GM18511 (cell line): ENCODE results near the gene PLCB4.

Experiments used
- ATAC-seq: cut with Tn5 transposase; IDR thresholded peaks from one replicate; pipeline ENCODE4 v1.9.1; 2021; ENCODE audit warnings: mild to moderate bottlenecking, moderate library complexity; ENCODE audit not compliant: unreplicated experiment

PLCB4 gene

DNA sequence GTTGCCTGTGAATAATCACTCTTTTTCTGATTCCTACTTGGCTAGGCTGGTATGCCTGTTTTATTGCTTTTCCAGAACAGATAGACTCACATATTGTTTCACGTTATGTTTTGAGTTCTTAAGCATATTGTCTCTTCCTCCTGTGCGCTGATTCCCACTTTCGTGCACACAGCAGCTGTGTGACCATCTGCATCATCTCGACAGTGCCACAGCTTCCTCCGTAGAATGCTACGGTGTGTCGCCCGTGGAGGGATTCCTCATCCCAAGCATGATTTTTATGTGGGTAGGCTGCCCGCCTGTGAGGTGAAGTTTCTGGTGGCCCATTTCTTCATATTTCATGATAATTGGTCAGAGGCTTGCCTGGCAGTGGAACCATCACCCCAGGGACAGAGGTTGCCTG lies 31.8 kb downstream of the PLCB4 start:
- ATAC-seq = no peak

DNA sequence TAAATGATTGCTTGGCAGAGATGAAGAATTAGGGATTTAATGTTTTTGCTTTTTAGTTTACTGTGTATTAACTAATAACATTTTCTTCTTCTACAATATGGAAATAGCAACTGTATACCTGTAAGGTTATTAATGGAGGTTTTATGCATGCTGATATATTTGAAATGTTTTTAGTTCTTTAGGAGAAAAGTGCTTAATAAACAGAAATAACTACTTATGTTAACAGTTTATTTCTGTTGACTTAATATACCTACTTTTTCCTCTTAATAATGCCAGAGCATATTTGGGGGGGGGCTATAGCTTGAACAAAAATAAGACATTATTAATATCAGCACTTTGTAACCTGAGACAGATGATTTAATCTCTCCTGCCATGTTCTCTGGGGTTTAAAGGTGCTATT lies 33.6 kb downstream of the PLCB4 start:
- ATAC-seq = no peak

DNA sequence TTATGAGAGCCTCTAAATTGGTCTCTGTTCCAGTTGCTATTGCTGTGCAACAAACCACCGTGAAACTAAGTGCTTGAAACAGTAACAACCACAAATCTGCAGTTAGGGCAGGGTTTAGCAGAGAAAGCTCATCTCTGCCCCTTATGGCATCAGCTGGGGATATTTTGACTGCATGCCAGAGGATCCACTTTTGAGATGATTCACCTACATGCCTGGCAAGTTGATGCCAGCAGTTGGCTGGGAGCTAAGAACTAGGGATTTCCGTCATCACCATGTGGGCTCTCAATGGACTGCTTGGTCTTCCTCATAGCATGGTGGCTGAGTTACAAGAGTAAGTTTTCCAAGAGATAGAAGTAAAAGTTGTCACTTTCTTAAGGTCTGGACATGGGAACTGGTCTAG lies 35.1 kb downstream of the PLCB4 start:
- no peak for ATAC-seq

DNA sequence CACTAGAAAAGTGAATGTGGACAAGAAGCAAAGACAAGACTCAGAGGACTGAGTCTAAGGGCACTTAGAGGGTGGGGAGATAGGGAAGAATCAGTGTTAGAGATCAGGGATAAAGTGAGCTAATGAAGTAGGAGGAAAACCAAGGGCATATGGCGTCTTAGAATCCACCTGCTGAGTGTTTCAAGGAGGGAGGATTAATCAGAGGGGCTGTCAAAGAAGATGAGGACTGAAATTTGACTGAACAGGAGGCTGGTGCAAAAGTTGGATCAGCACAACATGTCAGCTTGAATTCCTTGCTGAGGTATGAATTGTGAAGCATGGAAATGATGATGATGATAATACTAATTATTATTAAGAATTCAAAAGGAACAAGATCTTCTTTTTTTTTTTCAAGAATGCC lies 39.4 kb downstream of the PLCB4 start:
- ATAC-seq = no peak

DNA sequence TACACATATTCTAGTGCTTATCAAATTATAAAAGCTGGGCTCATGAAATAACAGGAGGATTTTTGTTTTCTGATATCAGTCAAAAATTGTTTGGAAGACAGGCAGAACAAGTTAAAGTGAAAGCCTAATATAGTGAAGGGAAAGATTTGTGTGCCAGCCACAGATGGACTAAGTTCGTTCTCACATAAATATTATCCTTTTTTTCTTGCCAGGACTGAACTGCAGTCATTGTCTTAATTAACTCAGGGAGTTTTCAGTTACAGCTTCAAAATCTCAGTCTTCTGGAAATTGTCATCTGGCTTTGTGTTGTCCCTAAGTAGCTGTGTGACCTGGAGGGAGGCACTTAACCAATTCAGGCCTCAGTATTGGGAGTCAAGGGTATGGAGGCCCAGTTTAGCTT lies 40.7 kb downstream of the PLCB4 start:
- ATAC-seq = no peak

DNA sequence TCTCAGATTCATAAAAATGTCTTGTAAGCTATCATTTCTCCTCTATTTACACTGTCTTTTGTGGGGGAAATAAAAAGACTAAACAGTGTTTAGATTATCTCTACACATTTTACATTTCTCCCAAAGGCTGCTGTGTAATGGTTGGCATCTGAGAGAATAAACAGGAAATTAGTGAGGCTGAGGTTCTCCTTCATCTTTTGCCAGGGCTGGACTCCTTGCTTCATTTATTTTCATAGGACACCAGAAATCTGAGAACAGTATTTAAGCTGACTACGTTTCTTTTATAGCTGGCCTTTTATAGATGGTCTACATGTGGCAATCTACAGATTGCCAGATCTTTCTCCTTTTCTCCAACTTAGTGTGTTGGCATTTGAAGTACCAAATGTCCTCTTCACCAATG lies 41.5 kb downstream of the PLCB4 start:
- no peak for ATAC-seq

DNA sequence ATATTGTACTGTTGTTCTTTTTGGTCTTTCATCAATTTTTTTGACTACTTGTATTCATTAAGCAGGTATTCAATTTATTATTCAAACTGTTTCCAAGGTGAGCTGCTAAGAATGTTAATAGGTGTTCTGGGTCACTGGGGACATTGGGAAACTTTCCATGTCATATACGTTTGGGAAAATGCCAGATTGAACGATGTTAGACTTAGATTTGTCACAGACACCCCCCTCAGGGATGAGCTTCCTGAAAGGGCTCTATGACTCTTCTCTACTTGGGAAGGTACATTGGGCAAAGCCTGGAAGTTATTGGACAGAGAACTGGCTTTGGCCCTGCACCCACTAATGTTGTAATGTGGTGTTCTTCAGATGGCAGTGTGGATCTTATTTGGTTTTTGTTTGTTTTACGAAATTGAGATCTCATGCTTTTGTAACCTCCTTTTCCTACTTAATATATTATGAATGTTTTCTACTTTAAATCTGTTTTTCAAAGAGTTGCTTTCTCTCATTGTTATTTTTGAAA lies 42.1 kb downstream of the PLCB4 start:
- no peak for ATAC-seq

DNA sequence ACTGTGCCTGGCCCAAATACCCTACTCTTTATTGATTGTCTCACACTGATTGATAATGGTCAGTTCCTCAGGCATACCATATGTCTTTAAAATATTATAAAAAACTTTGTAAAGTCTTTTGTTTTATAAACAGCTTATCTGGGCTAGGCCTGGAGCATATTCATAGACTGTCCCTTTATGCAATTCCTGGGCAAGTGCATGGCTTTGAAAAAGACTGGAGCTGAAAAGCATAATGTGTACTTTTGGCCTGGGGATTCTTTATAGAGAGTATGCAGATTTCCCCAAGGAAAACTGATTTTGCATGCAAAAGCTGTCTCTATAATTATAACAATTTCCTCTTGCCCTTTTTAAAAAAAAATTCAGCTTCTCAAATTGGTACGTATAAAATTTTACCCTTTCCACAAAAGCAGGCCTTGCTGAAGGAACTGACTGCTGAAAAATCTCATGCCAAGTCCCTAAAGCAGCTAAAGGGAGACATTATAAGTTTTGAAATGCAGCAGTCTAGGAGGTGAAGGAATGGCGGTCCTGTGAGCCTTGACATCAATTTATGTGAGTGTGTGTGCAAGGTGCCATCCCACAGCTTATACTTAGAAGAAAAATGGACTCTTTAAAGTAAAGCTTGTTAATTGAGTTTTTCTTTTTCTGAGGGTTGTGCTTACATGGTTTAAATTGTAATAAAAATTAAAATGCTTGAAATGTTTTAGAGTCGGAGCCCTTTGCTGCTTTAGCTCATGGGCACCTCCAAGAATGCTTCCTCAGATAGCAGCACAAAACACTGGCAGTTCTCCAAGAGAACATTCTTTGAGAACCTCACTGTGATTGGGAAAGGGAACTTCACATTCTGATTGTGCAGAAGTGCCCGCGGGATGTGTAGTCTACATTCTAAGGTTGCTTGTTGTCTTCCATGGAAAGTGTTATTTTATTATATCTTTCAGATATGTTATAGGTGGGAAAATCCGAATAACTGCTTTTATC lies 43.9 kb downstream of the PLCB4 start:
- ATAC-seq = no peak

DNA sequence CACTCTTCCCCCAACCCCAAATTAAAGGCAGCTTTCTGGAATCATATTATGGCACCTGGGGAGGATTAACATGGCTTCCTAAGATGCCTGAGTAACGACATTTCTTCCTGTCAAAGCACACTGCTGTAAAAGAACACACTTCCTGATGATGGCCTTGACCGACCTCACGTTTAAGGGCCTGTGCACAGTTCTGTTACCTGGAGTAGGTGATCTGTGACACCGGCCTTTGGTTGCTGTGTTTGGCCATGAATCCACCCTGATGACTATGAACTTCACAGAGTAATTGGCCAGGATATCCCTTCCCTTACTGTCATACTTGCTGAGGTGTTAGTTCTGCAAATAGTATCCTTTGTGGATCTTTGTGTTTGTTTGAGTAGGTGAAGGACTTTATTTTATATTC lies 45.8 kb downstream of the PLCB4 start:
- no peak for ATAC-seq

DNA sequence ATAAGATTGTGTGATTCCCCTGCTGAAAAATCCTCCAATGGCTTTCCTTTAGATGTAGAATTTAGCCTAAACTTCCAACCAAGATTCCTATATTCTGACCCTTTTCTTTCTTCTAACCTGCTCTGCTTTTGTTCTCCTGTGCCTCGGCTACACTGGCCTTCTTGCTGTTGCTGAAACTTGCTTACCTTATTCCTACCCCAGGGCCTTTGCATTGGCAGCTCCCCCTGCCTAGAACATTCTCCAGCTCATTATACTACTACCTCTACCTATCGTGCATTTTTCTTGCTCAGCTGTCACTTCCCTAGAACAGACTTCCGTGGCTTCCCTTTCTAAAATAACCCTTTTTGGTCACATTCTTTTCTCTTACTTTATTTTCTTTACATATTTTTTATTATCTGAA lies 48.7 kb downstream of the PLCB4 start:
- ATAC-seq = no peak

DNA sequence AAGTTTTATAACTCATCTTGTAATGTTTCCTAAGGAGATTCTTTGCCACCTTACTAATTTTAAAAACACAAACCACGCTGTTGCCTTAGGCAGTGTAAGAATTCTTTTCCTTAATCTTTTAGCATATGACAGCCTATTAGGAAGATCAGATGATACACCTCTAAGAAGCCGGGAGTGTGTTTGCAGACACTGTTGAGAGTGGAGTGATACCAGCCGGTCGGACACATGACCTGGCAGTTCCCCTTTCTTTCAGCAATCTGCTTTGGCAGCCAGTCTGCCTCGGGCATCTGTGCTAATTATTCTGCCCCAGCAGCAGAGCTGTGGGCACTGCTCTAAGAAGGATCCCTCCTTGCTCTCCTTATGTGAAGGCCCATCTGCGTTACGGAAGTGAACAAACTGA lies 50.9 kb downstream of the PLCB4 start:
- ATAC-seq = no peak

DNA sequence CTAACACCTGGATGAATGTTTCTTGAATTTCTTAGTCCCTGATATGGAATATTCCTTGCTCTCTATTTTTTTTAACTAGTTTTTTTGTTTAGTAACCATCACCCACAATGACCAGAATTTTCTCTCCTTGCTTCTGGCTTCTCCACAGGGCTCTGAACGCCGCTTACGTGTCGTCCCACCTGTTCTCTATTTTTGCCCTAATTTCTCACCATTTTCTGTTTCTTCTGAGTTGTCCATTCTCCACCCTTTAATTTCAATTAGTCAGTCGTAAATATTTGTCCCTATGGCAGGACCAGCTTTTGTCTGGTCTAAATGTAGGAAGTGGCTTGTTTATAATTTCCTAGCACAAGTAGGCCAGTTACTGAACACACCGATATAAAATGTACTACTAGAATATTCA lies 52.3 kb downstream of the PLCB4 start:
- no peak for ATAC-seq

DNA sequence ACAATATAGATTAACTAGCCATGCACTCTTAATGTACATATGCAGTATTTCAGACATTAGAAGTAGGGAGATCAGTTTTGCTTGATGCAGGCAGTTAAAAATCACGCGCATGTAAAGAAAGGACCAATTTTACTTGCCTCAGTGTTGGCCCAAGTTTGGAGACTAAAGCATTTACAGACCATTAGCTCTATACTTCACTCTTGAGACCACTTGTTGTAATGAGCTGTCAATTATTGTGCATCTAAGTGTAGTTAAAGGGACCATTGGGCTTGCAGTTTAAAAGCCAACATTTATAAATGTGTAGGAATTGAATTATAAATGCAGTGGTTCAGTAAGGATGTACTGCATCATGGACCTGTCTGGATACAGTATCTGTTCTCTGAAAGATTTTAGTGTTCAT lies 53.7 kb downstream of the PLCB4 start:
- no peak for ATAC-seq

DNA sequence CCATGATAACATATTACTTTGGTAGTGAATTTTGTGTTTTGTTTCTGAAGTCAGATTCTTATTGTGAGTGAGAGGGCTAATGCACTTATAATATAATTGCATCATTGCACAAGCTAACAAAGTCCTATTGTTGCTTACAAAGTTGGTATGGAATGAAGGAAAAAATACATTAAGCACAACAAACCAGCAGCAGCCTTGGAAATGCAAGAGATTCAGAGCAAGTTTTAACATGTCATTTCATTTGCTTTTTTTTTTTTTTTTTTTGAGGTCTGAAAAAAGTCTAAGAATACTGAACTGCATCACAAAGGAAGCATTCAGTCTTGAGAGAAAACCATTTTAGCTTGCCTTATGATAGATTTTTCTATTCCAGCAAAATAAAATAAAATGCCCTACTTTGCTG lies 57.6 kb downstream of the PLCB4 start:
- ATAC-seq = no peak

DNA sequence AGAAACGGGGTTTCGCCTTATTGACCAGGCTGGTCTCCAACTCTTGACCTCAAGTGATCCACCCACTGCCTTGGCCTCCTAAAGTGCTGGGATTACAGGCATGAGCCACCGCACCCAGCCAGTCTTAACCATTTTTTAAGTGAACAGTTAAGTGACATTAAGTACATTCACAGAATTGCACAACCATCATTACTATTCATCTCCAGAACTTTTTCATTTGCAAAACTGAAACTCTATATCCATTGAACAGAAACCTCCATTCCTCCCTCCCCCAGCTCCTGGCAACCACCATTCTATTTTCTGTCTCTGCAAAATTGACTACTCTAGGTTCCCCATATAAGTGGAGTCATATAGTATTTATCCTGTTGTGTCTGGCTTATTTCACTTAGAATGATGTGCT lies 59.7 kb downstream of the PLCB4 start:
- no peak for ATAC-seq

DNA sequence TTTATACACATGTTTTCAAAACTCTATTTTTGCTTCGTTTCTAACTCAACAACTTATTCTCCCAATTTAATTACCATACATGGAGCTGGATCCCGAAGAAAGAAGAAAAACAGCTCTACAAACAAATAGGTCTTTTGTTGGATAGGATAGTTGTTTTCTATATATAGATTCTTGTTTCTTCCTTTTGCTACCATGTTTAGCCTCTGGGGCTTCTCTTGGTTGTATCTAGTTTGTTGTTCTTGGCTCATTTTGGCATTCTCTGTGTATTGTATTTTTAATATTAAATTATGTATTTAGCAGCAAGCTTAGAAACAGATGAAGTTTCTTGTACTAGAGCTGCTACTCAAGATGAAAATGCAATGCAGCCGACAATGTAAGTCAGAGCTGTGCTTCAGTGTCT lies 60.9 kb downstream of the PLCB4 start:
- ATAC-seq = no peak

DNA sequence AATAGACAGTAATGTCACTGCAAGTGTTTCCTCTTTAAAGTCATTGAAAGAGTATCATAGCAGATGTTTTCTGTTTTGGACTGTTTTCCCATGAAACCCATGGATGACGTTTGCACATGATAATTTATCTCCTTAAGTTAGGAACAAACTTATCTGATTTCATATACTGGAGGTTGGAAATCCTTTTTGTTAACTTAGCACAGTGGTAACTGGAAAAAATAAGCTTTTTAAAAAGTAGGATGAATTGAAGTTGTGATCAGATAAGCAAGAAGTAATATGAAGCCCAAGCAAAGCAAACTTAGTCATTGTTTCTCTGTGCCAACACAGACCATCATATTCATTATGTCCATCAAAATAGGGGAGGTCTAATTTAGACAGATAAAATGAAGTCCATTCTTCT lies 61.6 kb downstream of the PLCB4 start:
- no peak for ATAC-seq

DNA sequence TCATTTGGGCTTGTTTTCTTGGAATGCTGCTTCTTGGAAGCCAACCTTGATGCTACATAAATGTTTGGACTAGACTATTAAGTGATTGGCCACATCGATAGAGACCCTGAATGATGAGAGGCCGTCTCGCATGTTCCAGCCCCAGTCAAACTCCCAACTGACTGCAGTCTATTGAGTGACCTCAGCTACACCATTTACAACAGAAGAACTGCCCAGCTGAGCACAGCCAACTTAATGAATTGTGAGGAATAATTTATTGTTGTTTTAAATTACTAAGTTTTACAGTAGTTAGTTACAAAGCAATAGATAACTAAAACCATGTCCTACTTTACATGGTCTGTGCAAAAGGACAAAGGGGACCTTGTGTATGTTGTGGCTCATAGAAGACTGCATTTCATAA lies 63.0 kb downstream of the PLCB4 start:
- ATAC-seq = no peak

DNA sequence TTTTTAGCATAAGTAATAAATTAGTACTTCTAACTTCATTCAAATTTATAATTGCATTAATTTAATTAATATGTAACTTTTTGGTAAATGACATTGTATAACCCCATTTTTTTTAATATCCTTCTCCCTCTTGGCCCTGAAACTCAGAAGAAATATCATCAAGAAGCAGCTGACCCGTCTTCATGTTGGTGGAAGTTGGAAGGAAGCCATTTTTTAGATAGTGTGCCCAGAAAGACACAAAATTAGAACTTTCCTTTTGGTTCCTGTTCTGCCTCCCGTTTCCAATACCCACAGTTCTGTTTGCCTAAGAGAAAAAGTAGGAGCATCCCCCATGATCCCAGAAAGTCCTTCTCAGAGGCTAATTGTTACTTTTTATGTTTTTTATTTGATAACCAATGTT lies 65.5 kb downstream of the PLCB4 start:
- no peak for ATAC-seq

DNA sequence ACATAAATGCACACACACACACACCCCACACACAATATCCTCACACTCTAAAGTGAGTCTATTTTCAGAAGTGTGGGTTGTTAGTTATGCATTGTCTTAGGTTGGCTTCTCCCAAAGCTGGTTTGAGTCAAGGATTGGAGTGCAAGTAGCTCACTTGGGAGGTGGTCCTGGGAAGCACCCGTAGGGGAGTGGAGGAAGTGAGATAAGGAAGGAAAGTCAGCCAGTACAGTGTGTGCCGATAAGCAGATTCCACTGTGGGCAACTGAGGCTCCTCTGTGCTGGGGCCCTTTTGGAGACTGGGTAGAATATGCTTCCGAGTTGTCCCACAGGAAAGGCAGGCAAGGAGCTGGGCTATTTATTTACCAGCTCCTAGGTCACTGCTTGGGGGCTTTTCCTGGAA lies 67.2 kb downstream of the PLCB4 start:
- ATAC-seq = no peak

DNA sequence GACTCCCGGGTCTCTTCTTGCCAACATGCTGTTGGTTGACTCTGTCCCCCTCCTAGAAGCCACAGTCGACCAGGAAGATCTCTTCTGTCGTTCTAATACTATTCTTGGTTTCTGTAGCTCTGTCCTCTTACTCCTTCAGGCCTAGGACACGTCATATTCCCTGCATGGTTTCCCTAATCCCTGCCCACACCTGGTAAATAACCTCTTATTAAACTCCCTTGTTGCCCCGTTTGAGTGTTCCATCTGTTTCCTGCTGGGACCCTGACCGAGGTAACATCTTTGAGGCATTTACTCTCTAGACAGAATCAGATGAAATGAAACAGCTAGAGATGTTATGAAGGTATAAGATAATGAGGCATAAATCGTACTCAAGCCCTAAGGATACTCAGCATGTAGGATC lies 68.1 kb downstream of the PLCB4 start:
- ATAC-seq = no peak

DNA sequence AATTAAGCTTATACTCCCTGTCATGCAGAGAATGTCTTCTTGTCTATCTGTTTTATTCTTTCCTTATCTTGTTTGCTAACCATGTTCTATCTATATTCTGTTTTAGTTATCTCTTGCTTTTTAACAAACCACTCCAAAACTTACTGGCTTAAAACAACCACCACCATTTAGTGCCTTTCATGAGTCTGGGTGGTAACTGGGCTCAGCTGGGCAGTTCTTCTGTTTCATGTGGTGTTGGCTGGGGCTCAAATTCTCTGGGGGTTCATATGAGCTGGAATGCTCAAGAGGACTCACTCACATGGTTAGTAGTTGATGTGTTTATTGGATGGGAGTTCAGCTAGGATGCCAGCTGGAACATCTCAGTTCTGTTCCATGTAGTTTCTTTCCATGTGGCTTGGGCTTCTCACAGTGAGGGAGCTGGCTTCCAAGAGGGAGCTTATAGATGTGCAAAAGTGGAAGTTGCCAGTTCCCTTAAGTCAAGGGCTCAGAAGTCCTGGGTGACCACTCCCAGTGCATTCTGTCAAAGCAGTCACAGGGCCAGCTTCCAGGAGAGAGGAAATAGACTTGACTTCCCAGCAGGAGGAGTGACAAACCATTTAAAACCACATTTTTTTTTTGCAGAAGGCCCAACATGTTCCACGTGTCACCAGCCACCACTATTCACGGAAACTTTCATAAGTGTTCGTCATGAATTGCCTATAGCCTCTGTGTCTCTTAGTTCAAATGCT lies 70.4 kb downstream of the PLCB4 start:
- ATAC-seq = no peak
